A673 (cell line): ENCODE results near the gene CCDC136. TPM values are rescaled to one million over a fixed set of nuclear protein-coding genes. Genes with fewer than 3 reads are reported as not detected.

Source experiments
- BruUV-seq: library from RNA; stranded (reverse); fragments of 400-500 nt; replicated peaks from 2 replicates; lab custom pipeline; 2021; lab: Mats Ljungman, UMichigan
- CTCF ChIA-PET: fragments of 300-600 bp; sonication (Branson Sonifier 250); formaldehyde crosslinking; loops from one replicate; lab custom pipeline; 2022; ENCODE audit warnings: antibody characterized with exemption; lab: Charles Lee
- POLR2A ChIA-PET: fragments of 300-600 bp; sonication (Branson Sonifier 250); formaldehyde crosslinking; loops from one replicate; lab custom pipeline; 2022; ENCODE audit warnings: antibody characterized with exemption; ENCODE audit not compliant: low non-redundant PET; lab: Charles Lee
- DNase-seq: peaks from one replicate; pipeline ENCODE4 v3.0.0-alpha.2; 2015; ENCODE audit warnings: low spot score
- H3K27ac ChIP-seq: fragments of 200-600 bp; sonication (generic); 2 replicates; pipeline ENCODE4 v1.5.1; 2016; ENCODE audit warnings: mixed run types, low read depth, mild to moderate bottlenecking, mixed read lengths, antibody characterized with exemption, low read length; ENCODE audit not compliant: poor library complexity, severe bottlenecking
- H3K27me3 ChIP-seq: fragments of 200-600 bp; sonication (generic); replicated peaks from 2 replicates; pipeline ENCODE4 v1.6.1; 2017; ENCODE audit warnings: mixed run types, low read depth, mild to moderate bottlenecking, mixed read lengths, antibody characterized with exemption, low read length; ENCODE audit not compliant: insufficient read depth, poor library complexity
- H3K36me3 ChIP-seq: fragments of 200-600 bp; sonication (generic); 2 replicates; pipeline ENCODE4 v1.6.1; 2016; ENCODE audit warnings: mixed run types, mild to moderate bottlenecking, mixed read lengths, antibody characterized with exemption, low read length; ENCODE audit not compliant: insufficient read depth, poor library complexity, severe bottlenecking
- H3K4me1 ChIP-seq: fragments of 200-600 bp; sonication (generic); 2 replicates; pipeline ENCODE4 v1.6.1; 2017; ENCODE audit warnings: mixed run types, mild to moderate bottlenecking, mixed read lengths, antibody characterized with exemption, low read length; ENCODE audit not compliant: insufficient read depth, poor library complexity, severe bottlenecking
- H3K4me3 ChIP-seq: fragments of 200-600 bp; sonication (generic); 2 replicates; pipeline ENCODE4 v1.5.1; 2016; ENCODE audit warnings: low read depth, mixed run types, mild to moderate bottlenecking, mixed read lengths, low read length; ENCODE audit not compliant: poor library complexity, severe bottlenecking
- H3K9me3 ChIP-seq: fragments of 200-600 bp; sonication (generic); 2 replicates; pipeline ENCODE4 v1.6.1; 2016; ENCODE audit warnings: mixed run types, low read depth, mild to moderate bottlenecking, mixed read lengths, antibody characterized with exemption, low read length; ENCODE audit not compliant: poor library complexity, severe bottlenecking
- EZH2 ChIP-seq: fragments of 200-600 bp; sonication (generic); IDR thresholded peaks from 2 replicates; pipeline ENCODE4 v1.6.1; 2017; ENCODE audit warnings: borderline replicate concordance, low read depth, mild to moderate bottlenecking, mixed read lengths, antibody characterized with exemption, low read length; ENCODE audit not compliant: poor library complexity, severe bottlenecking
- intact Hi-C: fragments of 100-400 bp; cut with micrococcal nuclease; formaldehyde crosslinking; loops from one replicate; pipeline ENCODE4 v1.10.0; 2022; ENCODE audit not compliant: unreplicated experiment
- total RNA-seq: library from RNA; stranded (reverse); gene quantifications from 2 replicates; pipeline ENCODE4 v1.2.3, GENCODE V29; 2021
- TF ChIP-seq, protein P1 (sequence below): fragments of 300-800, 200-600 bp; sonication (generic); conservative IDR thresholded peaks from 2 replicates; pipeline ENCODE4 v1.5.1; 2017; ENCODE audit warnings: low read depth, mild to moderate bottlenecking, antibody characterized with exemption, low read length, moderate library complexity, mixed read lengths

The CCDC136 gene
- total RNA-seq, 1 experiment from 2014 or later, result 4.4 TPM

DNA sequence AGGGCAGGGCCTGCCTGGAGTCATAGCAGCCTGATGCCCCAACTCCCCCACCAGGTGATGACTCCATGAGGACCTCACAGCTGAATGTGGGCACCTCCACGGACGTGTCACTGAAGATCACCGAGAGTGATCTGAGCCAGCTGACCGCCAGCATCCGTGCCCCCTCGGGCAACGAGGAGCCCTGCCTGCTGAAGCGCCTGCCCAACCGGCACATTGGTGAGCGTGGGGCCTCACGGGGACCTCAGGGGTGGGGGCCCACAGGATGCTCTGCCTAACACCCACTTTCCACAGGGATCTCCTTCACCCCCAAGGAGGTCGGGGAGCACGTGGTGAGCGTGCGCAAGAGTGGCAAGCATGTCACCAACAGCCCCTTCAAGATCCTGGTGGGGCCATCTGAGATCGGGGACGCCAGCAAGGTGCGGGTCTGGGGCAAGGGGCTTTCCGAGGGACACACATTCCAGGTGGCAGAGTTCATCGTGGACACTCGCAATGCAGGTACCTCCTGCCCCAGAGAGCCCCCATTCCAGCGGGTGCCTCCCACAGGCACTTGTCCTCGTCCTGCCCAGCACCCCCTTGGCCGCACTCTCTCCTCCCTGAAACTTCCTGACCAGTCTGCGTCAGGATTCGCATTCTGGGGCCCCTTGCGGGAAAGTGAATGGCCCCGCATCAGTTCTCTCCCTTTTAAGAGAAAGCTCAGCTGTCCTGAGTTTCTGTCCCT, 60.9 kb downstream of the CCDC136 start:
- intact Hi-C loops, result no loop called here
- no TSS peak for BruUV-seq
- H3K4me3 ChIP-seq, result no peak overlapping the region
- POLR2A ChIA-PET, result no interaction called here
- H3K4me1 ChIP-seq, result no peaks in the 10 kb centered on the region
- H3K27me3 ChIP-seq, result no peaks in the 10 kb centered on the region
- CTCF ChIA-PET, result no interaction called here
- TF ChIP-seq EZH2, result no peak
- no peaks in the 10 kb centered on the region for H3K9me3 ChIP-seq
- no peak for DNase-seq
- no peak overlapping the region for H3K27ac ChIP-seq
- H3K36me3 ChIP-seq, result no peaks in the 10 kb centered on the region

DNA sequence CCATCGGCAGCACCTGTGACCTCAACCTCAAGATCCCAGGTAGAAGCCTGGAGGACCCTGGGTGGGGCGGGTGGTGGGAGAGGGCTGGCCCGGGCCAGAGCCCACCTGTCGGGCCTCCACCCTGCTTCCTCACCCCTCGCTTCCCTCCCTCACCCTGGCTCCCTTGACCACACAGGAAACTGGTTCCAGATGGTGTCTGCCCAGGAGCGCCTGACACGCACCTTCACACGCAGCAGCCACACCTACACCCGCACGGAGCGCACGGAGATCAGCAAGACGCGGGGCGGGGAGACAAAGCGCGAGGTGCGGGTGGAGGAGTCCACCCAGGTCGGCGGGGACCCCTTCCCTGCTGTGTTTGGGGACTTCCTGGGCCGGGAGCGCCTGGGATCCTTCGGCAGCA, 62.0 kb downstream of the CCDC136 start:
- Histone ChIP-seq H3K9me3 (no peaks in the 10 kb centered on the region), H3K36me3 (no peaks in the 10 kb centered on the region), H3K27me3 (no peaks in the 10 kb centered on the region), H3K4me3 (no peak overlapping the region), H3K4me1 (no peaks in the 10 kb centered on the region), H3K27ac (no peak overlapping the region)
- no peak for TF ChIP-seq EZH2
- TF ChIP-seq, protein P1, sequence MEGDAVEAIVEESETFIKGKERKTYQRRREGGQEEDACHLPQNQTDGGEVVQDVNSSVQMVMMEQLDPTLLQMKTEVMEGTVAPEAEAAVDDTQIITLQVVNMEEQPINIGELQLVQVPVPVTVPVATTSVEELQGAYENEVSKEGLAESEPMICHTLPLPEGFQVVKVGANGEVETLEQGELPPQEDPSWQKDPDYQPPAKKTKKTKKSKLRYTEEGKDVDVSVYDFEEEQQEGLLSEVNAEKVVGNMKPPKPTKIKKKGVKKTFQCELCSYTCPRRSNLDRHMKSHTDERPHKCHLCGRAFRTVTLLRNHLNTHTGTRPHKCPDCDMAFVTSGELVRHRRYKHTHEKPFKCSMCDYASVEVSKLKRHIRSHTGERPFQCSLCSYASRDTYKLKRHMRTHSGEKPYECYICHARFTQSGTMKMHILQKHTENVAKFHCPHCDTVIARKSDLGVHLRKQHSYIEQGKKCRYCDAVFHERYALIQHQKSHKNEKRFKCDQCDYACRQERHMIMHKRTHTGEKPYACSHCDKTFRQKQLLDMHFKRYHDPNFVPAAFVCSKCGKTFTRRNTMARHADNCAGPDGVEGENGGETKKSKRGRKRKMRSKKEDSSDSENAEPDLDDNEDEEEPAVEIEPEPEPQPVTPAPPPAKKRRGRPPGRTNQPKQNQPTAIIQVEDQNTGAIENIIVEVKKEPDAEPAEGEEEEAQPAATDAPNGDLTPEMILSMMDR, result no peak
- no peak for DNase-seq
- BruUV-seq, result no TSS peak
- CTCF ChIA-PET, result no interaction called here
- intact Hi-C loops, result no loop called here
- POLR2A ChIA-PET, result no interaction called here

DNA sequence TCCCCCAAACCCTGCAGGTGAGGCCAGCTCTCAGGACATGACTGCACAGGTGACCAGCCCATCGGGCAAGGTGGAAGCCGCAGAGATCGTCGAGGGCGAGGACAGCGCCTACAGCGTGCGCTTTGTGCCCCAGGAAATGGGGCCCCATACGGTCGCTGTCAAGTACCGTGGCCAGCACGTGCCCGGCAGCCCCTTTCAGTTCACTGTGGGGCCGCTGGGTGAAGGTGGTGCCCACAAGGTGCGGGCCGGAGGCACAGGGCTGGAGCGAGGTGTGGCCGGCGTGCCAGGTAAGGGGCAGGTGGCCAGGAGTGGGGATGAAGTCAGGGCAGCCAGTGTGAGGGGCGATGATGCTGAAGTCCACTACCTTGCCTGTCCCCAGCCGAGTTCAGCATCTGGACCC, 62.6 kb downstream of the CCDC136 start:
- Histone ChIP-seq H3K4me3 (no peak overlapping the region), H3K27me3 (no peaks in the 10 kb centered on the region), H3K9me3 (no peaks in the 10 kb centered on the region), H3K27ac (no peak overlapping the region), H3K4me1 (no peaks in the 10 kb centered on the region), H3K36me3 (no peaks in the 10 kb centered on the region)
- intact Hi-C loops, result no loop called here
- ChIA-PET CTCF (no interaction called here), POLR2A (no interaction called here)
- TF ChIP-seq EZH2, result no peak
- TF ChIP-seq, protein P1, result no peak
- no peak for DNase-seq
- BruUV-seq, result no TSS peak

DNA sequence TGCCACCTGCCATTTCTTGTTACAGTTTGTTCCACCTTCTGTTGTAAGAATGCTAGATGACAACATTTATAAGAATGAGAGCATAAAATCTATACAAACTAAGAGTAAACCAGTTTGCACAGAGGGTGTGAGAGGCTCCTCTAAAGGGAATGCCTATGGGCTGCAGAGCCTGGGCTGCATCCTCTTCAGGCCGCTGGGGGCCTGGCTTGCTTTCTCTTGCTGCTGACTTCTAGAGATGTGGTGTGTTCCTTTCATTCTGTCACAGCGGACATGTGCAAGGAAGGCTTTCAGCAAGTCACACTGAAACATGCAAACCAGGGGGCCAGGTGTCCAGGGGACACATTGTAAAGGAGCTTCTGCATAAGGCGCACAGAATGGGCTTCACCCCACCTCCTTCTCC, 63.8 kb downstream of the CCDC136 start:
- intact Hi-C loops, result no loop called here
- Histone ChIP-seq H3K4me1 (no peaks in the 10 kb centered on the region), H3K27ac (no peak overlapping the region), H3K4me3 (no peak overlapping the region), H3K36me3 (no peaks in the 10 kb centered on the region), H3K27me3 (no peaks in the 10 kb centered on the region), H3K9me3 (no peaks in the 10 kb centered on the region)
- ChIA-PET CTCF (no interaction called here), POLR2A (no interaction called here)
- TF ChIP-seq, protein P1, result no peak
- TF ChIP-seq EZH2, result no peak
- no peak for DNase-seq
- BruUV-seq, result no TSS peak
